ENCODE data around the gene TNFAIP6. TPM values are rescaled to one million over a fixed set of nuclear protein-coding genes. Genes with fewer than 3 reads are reported as not detected.
"Not testable (repeated sequence)": the region's sequence is repeated elsewhere in the genome, so short reads cannot be mapped to it uniquely, and the experiment has no call there.

The TNFAIP6 gene
- total and polyA plus RNA-seq, 5 donors = 0.57 to 4.0 (median 3.1) TPM

DNA sequence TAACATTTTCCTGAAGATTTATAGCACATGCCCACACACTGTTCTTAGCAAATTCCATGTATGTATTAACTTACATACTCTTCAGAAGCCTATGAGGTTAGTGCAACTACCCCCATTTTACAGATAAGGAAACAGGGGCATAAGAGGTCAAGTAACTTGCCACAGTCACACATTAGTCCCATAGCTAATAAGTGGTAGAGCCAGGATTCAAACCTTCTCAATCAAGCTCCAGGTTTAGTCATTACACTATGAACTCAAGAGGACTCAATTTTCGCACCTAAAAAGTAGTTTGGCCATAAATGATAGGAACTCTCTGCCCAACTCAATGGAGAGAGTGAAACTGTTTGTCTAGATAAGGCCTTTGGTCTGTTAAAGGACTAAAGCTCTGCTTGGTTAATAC lies 42.6 kb downstream of the TNFAIP6 start:
- no peaks in the 10 kb centered on the region for H3K4me1 ChIP-seq (ENCODE audit: control insufficient read depth, insufficient read depth, low read length)
- intact Hi-C loops (cut with DNase I) = no loop called here
- H3K4me3 ChIP-seq (ENCODE audit: low read length) = no peak overlapping the region
- no peaks in the 10 kb centered on the region for H3K9me3 ChIP-seq (ENCODE audit: control insufficient read depth, low read length)
- DNase-seq = no peak
- 97% methylated on average over 1 of the region's 1 CpG for WGBS
- H3K27me3 ChIP-seq (ENCODE audit: control insufficient read depth, insufficient read depth) = no peaks in the 10 kb centered on the region
- no peak for ATAC-seq
- H3K27ac ChIP-seq (ENCODE audit: low read length) = no peak overlapping the region

DNA sequence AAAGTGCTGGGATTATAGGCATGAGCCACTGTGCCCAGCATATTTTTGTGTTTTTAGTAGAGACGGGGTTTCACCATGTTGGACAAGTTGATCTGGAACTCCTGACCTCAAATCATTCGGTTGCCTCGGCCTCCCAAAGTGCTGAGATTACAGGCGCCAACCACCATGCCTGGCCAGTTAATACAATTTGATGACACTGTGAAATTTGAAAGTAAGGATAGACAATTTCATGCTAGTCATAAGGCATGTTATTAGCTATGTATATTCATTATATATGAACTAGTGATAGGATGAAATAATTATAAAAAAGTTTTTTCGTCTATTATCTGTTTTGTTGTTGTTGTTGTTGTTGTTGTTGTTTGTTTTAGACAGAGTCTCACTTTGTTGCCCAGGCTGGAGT lies 43.8 kb downstream of the TNFAIP6 start:
- Histone ChIP-seq H3K4me1 (ENCODE audit: control insufficient read depth, insufficient read depth, low read length) (no peaks in the 10 kb centered on the region), H3K27ac (ENCODE audit: low read length) (no peak overlapping the region), H3K27me3 (ENCODE audit: control insufficient read depth, insufficient read depth) (no peaks in the 10 kb centered on the region), H3K9me3 (ENCODE audit: control insufficient read depth, low read length) (no peaks in the 10 kb centered on the region), H3K4me3 (ENCODE audit: low read length) (no peak overlapping the region)
- DNase-seq (no peak), ATAC-seq (no peak)
- intact Hi-C loops (cut with DNase I) = no loop called here
- WGBS = 97% methylated on average over 5 of the region's 5 CpGs

DNA sequence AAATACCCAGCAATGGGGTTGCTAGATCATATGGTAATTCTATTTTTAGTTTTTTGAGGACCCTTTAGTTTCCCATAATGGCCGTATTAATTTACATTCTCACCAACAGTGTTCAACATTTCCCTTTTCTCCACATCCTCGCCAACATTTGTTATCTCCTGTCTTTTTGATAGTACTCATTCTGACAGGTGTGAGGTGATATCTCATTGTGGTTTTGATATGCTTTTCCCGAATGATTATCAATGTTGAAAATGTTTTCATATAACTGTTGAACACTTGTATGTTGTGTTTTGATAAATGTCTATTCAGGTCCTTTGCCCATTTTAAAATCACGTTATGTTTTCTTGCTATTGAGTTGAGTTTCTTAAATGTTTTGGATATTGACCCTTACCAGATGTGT lies 46.5 kb downstream of the TNFAIP6 start:
- no peak for DNase-seq

DNA sequence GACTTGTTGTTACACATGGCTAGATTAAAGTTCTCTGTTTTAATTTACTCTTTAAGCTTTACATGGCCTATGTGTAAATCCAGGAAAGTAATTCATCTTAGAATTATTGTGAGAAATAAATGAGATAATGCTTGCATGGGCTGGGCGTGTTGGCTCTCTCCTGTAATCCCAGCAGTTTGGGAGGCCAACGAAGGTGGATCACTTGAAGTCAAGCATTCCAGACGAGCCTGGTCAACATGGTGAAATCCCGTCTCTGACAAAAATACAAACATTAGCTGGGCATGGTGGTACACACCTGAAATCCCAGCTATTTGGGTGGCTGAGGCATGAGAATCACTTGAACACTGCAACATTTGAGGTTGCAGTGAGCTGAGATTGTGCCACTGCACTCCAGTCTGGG lies 48.0 kb downstream of the TNFAIP6 start:
- no peak for DNase-seq
- Histone ChIP-seq H3K27ac (ENCODE audit: low read length) (no peak overlapping the region), H3K27me3 (ENCODE audit: control insufficient read depth, insufficient read depth) (no peaks in the 10 kb centered on the region), H3K4me3 (ENCODE audit: low read length) (no peak overlapping the region), H3K4me1 (ENCODE audit: control insufficient read depth, insufficient read depth, low read length) (no peaks in the 10 kb centered on the region), H3K9me3 (ENCODE audit: control insufficient read depth, low read length) (no peaks in the 10 kb centered on the region)
- intact Hi-C loops (cut with DNase I) = no loop called here
- no peak for ATAC-seq
- 85% methylated on average over 4 of the region's 4 CpGs for WGBS

More for the DNA sequence above, 46.5 kb downstream of the TNFAIP6 start:
- H3K27me3 ChIP-seq (ENCODE audit: control insufficient read depth, insufficient read depth) = no peaks in the 10 kb centered on the region
- WGBS = 28% methylated on average over 4 of the region's 4 CpGs
- intact Hi-C loops (cut with DNase I) = no loop called here
- no peaks in the 10 kb centered on the region for H3K4me1 ChIP-seq (ENCODE audit: control insufficient read depth, insufficient read depth, low read length)
- ATAC-seq = no peak
- no peak overlapping the region for H3K27ac ChIP-seq (ENCODE audit: low read length)
- no peaks in the 10 kb centered on the region for H3K9me3 ChIP-seq (ENCODE audit: control insufficient read depth, low read length)
- H3K4me3 ChIP-seq (ENCODE audit: low read length) = no peak overlapping the region

DNA sequence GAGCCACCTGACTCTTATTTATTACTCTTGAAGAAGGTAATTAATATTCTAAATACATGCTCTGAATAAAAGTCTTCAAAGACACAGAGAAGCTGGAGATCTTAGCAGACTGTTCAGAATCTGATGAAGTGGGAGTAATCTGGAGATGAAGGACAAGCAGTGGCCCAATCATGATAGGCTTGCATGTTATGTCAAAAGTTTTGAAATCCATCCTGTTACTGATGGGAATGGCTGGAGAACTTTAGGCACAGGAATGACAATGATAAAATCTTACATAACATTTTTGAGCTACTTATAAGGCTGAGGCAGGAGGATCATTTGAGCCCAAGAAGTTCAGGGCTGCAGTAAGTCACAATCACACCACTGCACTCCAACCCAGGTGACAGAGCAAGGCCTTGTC lies 49.9 kb downstream of the TNFAIP6 start:
- no peaks in the 10 kb centered on the region for H3K9me3 ChIP-seq (ENCODE audit: control insufficient read depth, low read length)
- no peak overlapping the region for H3K27ac ChIP-seq (ENCODE audit: low read length)
- no peak for ATAC-seq
- H3K4me3 ChIP-seq (ENCODE audit: low read length) = no peak overlapping the region
- intact Hi-C loops (cut with DNase I) = no loop called here
- H3K4me1 ChIP-seq (ENCODE audit: control insufficient read depth, insufficient read depth, low read length) = no peaks in the 10 kb centered on the region
- no peak for DNase-seq
- no peaks in the 10 kb centered on the region for H3K27me3 ChIP-seq (ENCODE audit: control insufficient read depth, insufficient read depth)

DNA sequence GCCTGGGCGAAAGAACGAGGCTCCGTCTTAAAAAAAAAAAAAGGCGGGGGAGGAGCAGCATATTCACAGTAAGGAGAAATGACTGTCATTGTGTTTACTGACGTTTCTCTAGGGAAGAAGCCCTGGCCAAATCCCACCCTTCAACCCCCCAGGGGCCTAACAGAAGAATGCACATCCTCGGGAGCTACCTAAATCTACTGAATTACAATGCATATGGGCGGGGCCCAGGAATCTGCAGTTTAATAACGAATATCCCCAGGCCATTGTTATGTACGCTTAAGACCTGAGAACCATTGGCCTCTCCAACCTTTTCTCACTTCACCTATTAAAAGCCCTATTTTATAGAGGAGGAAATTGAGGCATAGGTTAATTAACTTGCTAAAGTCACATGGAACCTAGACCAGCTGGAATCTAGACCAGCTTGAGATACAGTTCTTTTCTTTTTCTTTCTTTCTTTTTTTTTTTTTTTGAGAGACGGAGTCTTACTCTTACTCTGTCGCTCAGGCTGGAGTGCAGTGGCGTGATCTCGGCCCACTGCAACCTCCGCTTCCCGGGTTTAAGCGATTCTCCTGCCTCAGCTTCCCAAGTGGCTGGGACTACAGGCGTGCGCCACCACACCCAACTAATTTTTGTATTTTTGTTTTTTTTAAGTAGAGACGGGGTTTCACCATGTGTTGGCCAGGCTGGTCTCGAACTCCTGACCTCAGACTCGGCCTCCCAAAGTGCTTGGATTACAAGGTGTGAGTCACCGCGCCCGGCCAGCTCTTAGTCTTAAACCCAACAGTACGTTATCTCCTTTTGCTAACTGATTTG lies 51.6 kb downstream of the TNFAIP6 start:
- intact Hi-C loops (cut with DNase I) = no loop called here
- no peaks in the 10 kb centered on the region for H3K4me1 ChIP-seq (ENCODE audit: control insufficient read depth, insufficient read depth, low read length)

DNA sequence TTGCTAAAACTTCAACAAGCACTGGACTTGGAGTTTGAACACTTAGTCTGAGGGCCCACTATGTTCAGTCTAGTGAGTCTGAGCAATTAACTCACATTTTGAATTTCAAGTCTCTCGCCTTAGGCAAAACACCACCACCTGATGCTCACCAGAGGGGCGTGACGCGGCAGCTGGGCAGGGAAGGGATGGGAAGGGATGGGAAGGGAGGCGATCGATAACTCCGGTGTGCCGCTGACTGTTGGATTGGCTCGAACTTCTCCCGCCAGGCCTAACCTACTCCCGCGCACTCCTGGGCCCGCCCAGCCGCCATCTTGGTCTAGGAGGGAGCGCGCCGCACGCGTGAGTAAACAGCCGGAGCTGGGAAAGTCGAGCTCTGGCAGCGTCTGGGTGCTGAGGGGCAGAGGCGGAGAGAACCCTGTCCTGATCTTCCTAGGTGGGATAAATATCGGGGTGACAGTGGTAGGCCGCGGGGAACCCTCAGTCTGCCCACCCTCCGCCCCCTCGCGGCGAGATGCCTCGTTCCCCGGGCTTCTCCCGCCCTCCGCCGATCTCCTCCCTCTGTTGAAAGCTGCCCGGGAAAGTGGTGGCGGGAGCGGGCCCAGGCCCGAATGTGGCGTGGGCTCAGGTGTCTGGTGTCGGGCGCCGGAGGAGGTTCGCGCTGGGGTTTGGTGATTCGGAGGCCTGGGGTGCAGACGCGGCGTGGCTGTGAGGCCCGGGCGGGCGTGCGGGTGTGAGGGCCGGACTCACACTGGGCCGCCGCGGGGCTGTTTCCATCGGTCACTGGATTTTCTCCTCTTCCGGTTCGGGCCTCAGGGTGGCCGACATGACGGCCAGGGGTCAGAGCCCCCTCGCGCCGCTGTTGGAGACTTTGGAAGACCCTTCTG lies 52.5 kb downstream of the TNFAIP6 start, which contains the start of gene RIF1:
RIF1 (plus strand) TSS at position 302 of the 884 bp plus-strand sequence; CDS start at position 824, 522 bp downstream.
- Histone ChIP-seq H3K4me1 (ENCODE audit: control insufficient read depth, insufficient read depth, low read length) (no peaks in the 10 kb centered on the region), H3K27ac (ENCODE audit: low read length) (peak within 1 kb of the TSS; percentile 36), H3K9me3 (ENCODE audit: control insufficient read depth, low read length) (no peaks in the 10 kb centered on the region), H3K27me3 (ENCODE audit: control insufficient read depth, insufficient read depth) (no peaks in the 10 kb centered on the region), H3K4me3 (ENCODE audit: low read length) (peak within 1 kb of the TSS; percentile 87)
- ATAC-seq (peak; percentile 99 to 100), DNase-seq (peak; percentile 91 to 95 (median 94))
- intact Hi-C loops (cut with DNase I) = loop anchor here in 1 of 4 donors (10.0 kb wide), 1 partner anchor 145 kb away; the partner anchor contains the start of gene RBM43
- under 1% methylated on average over 65 of the region's 65 CpGs for WGBS

More for the DNA sequence above, 51.6 kb downstream of the TNFAIP6 start:
- Histone ChIP-seq H3K4me3 (ENCODE audit: low read length) (no peak overlapping the region), H3K27ac (ENCODE audit: low read length) (no peak overlapping the region), H3K27me3 (ENCODE audit: control insufficient read depth, insufficient read depth) (no peaks in the 10 kb centered on the region), H3K9me3 (ENCODE audit: control insufficient read depth, low read length) (no peaks in the 10 kb centered on the region)
- ATAC-seq (no peak), DNase-seq (no peak)
- 85% methylated on average over 25 of the region's 25 CpGs for WGBS

DNA sequence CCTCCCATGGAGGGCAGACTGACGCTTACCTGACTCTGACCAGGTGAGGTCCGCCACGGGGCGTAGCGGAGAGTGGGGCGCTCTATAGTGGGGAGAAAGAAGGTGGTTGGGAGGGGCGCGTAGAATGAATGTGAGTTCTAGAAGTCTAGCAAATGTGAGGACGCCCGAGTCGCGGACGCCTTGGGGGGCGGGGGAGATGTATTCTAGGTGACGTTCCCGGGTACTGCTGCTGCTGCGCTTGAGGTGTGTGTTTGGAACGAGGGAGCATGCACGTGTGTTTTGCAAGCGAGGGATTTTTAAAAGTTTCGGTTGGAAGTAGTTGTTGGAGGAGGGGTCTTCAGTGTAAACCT lies 53.1 kb downstream of the TNFAIP6 start:
- Histone ChIP-seq H3K4me3 (ENCODE audit: low read length) (peak overlapping the region; percentile 87), H3K9me3 (ENCODE audit: control insufficient read depth, low read length) (no peaks in the 10 kb centered on the region), H3K4me1 (ENCODE audit: control insufficient read depth, insufficient read depth, low read length) (no peaks in the 10 kb centered on the region), H3K27ac (ENCODE audit: low read length) (peak overlapping the region; percentile 36), H3K27me3 (ENCODE audit: control insufficient read depth, insufficient read depth) (no peaks in the 10 kb centered on the region)
- WGBS = under 1% methylated on average over 21 of the region's 21 CpGs
- intact Hi-C loops (cut with DNase I) = loop anchor here in 1 of 4 donors (10.0 kb wide), 1 partner anchor 146 kb away; the partner anchor contains the start of gene RBM43
- no peak for DNase-seq
- peak in 1 of 2 donors; percentile 13 for ATAC-seq

DNA sequence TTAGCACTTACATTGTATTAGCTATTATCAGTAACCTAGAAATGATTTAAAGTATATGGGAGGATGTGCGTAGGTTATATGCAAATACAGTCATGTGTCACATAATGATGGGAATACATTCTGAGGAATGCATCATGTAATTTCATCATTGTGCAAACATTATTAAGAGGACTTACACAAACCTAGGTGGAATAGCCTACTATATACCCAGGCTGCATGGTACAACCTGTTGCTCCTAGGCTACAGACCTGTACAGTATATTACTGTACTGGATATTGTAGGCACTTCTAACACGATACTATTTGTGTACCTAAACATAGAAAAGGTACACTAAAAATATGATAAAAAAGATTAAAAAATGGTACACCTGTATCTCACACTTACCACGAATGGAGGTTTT lies 60.3 kb downstream of the TNFAIP6 start:
- 95% methylated on average over 3 of the region's 3 CpGs for WGBS
- intact Hi-C loops (cut with DNase I) = loop anchor here in 1 of 4 donors (10.0 kb wide), 1 partner anchor 153 kb away; the partner anchor contains the start of gene RBM43
- Histone ChIP-seq H3K27me3 (ENCODE audit: control insufficient read depth, insufficient read depth) (no peaks in the 10 kb centered on the region), H3K9me3 (ENCODE audit: control insufficient read depth, low read length) (no peaks in the 10 kb centered on the region), H3K27ac (ENCODE audit: low read length) (no peak overlapping the region), H3K4me3 (ENCODE audit: low read length) (no peak overlapping the region), H3K4me1 (ENCODE audit: control insufficient read depth, insufficient read depth, low read length) (no peaks in the 10 kb centered on the region)
- ATAC-seq (no peak), DNase-seq (no peak)

DNA sequence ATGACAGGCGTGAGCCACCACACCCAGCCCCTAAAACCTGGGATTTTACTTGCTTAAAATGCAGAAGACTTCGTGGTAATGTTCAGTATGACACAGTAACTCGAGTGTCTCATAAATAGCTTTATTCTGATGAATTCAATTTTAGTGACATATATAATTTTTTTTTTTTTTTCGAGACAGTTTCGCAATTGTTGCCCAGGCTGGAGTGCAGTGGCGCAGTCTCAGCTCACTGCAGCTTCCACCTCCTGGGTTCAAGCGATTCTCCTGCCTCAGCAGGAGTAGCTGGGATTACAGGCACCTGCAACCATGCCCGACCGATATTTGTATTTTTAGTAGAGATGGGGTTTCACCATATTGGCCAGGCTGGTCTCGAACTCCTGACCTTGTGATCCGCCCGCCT lies 64.3 kb downstream of the TNFAIP6 start:
- ATAC-seq; H3K9me3 ChIP-seq (ENCODE audit: control insufficient read depth, low read length); intact Hi-C loops (cut with DNase I); H3K4me1 ChIP-seq (ENCODE audit: control insufficient read depth, insufficient read depth, low read length); H3K27ac ChIP-seq (ENCODE audit: low read length); H3K27me3 ChIP-seq (ENCODE audit: control insufficient read depth, insufficient read depth); H3K4me3 ChIP-seq (ENCODE audit: low read length); DNase-seq: not testable (repeated sequence)
- 97% methylated on average over 12 of the region's 12 CpGs for WGBS

DNA sequence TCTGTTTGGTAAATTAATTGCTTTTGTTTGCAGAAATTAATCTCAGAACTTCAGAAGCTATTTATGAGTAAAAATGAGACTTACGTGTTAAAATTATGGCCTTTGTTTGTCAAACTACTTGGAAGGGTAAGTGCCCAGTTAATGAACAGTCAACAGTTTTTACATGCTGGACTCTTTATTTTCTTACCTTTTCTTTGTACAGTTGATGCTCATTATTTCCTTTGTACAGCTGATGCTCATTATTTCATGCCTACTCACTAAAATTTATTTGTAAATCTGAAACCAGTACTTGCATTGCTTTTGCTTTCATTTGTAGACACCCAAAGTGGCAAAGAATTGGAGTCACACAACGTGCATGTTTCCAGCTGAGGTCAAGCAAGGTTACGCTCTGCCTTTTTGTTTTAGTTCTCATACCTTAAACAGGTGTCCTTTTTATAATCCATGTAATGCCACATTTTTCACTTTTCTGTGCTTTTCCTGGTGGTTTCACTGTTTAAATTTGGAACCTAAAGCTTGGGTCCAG lies 65.6 kb downstream of the TNFAIP6 start:
- Histone ChIP-seq H3K9me3 (ENCODE audit: control insufficient read depth, low read length) (no peaks in the 10 kb centered on the region), H3K27ac (ENCODE audit: low read length) (no peak overlapping the region), H3K4me1 (ENCODE audit: control insufficient read depth, insufficient read depth, low read length) (no peaks in the 10 kb centered on the region), H3K4me3 (ENCODE audit: low read length) (no peak overlapping the region), H3K27me3 (ENCODE audit: control insufficient read depth, insufficient read depth) (no peaks in the 10 kb centered on the region)
- DNase-seq = no peak
- no peak for ATAC-seq
- intact Hi-C loops (cut with DNase I) = no loop called here
- WGBS = 81% methylated on average over 3 of the region's 3 CpGs
